ENCODE measurements around the gene EZR.

- no peak for TF ChIP-seq CHD2 (IDR thresholded peaks at IDR 0.05; ENCODE audit: low read depth, low read length)
- no peak for TF ChIP-seq POLR2A (IDR thresholded peaks at IDR 0.05; ENCODE audit: insufficient read depth in 1 of 2, low read depth in 2 of 2, low read length in 2 of 2)
- TF ChIP-seq YY1 (IDR thresholded peaks at IDR 0.05; ENCODE audit: insufficient read depth, insufficient replicate concordance, low read depth, low read length), result no peak
- TF ChIP-seq MAFK (conservative IDR thresholded peaks at IDR 0.05 in 1 of 2, IDR thresholded peaks at IDR 0.05 in 1 of 2; ENCODE audit: low read length in 2 of 2), result no peak
- no peak for TF ChIP-seq ZNF549 (CRISPR knock-in tag; IDR thresholded peaks at IDR 0.05)
- TF ChIP-seq ZNF513 (CRISPR knock-in tag; conservative IDR thresholded peaks at IDR 0.05), result no peak
- TF ChIP-seq SMC3 (IDR thresholded peaks at IDR 0.05; ENCODE audit: low read length), result no peak
- no peak for TF ChIP-seq ZSCAN31 (CRISPR knock-in tag; IDR thresholded peaks at IDR 0.05; ENCODE audit: low read depth)
- TF ChIP-seq NR2F6 (IDR thresholded peaks at IDR 0.05), result no peak
- no peak for TF ChIP-seq NR2F6 (CRISPR knock-in tag; IDR thresholded peaks at IDR 0.05)
- no peak for TF ChIP-seq CTCF (CRISPR knock-in tag; IDR thresholded peaks at IDR 0.05)
- no peak for TF ChIP-seq CCAR2 (optimal IDR thresholded peaks at IDR 0.05; ENCODE audit: low read depth, low read length)
- TF ChIP-seq ATF6 (CRISPR knock-in tag; conservative IDR thresholded peaks at IDR 0.05), result no peak
- TF ChIP-seq ZBTB37 (CRISPR knock-in tag; IDR thresholded peaks at IDR 0.05), result no peak
- TF ChIP-seq SMARCE1 (IDR thresholded peaks at IDR 0.05; ENCODE audit: borderline replicate concordance), result no peak
Measured at GRCh38 chr6:158759966-158760617, 59.1 kb downstream of the EZR start.
